Activated gamma-delta T cell (primary cell): ENCODE results near the gene EFCAB6.

Experiments
- DNase-seq: peaks from one replicate; lab custom pipeline; 2025; lab: John Stamatoyannopoulos, UW

Gene EFCAB6

DNA sequence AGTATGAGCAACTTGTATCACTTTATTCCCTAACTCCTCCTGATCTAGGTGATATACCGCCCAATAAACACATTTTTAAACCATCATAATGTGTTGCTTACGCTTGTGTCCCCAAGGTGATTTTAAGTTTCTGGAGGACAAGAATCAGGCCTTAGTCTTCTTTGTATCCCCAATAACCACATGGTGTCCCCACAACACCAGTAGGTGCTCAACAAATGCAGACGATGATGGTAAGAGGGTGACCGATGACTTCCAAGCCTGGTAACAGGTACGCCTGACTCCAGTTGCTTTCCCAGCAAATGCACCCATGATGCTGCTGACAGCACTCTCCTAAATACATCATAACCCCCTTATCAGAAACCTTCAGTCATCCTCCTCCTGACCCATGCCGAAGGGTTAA is 64.2 kb downstream of the EFCAB6 start:
- no peak for DNase-seq

GRCh38 chr22:43747058-43747457 is 65.0 kb downstream of the EFCAB6 start:
- no peak for DNase-seq

GRCh38 chr22:43745783-43746356 is 66.2 kb downstream of the EFCAB6 start:
- DNase-seq = no peak

DNA sequence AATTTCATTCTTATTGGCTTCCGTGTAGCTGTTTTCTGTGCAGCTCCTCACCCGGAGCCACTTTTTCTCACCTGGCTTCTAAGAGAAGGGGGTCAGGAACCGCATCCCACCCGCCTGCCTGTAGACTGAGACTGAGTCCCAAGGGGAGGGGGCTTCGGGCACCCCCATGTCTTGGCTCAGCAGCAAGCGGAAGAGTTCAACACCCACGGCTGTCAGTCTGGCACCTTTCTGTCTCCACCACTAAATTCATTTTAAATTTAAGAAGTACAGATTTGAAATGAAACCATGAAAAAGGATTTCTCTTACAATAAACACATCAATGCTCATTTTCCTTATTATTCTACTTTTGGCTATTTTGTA is 66.7 kb downstream of the EFCAB6 start:
- DNase-seq = no peak

DNA sequence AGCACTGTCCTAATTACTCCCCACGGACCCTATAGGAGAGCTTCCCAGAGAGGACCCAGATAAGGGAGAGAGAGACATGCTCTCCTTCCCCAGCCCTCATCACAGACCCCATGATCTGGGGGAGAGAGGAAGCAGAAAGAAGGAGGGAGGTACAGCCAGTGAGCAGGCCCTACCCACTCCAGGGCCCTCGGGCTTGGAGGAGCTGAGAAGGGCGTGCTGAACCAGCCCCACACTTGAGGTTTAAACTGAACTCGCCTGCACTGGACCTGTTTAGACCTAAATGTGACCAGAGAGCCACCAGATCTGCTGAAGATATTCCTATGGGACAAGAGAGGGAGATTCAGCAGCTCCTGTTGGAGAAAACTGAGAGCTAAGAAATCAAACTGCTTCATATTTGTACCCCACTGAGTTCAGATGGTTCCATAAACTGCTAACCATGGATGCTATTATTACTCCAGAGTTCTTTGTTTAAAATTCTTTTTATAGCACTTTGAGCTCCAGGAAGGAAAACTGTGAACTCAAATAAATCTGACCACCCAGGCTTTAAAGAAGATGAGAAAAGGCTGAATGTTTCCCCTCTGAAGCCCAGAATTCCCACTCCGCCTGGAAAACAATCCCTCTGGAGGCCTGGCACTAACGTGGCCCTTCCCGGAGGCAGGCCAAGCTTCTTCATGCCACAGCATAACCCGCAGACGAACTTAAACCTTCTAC is 67.2 kb downstream of the EFCAB6 start:
- no peak for DNase-seq

GRCh38 chr22:43743929-43744643 is 68.0 kb downstream of the EFCAB6 start:
- no peak for DNase-seq

- DNase-seq = no peak
Measured at GRCh38 chr22:43743131-43743530, 69.0 kb downstream of the EFCAB6 start.

- DNase-seq = no peak
Measured at GRCh38 chr22:43742154-43742950, 69.8 kb downstream of the EFCAB6 start.

GRCh38 chr22:43740587-43741270 is 71.4 kb downstream of the EFCAB6 start:
- no peak for DNase-seq

- DNase-seq = no peak
Measured at GRCh38 chr22:43739851-43740379, 72.2 kb downstream of the EFCAB6 start.

DNA sequence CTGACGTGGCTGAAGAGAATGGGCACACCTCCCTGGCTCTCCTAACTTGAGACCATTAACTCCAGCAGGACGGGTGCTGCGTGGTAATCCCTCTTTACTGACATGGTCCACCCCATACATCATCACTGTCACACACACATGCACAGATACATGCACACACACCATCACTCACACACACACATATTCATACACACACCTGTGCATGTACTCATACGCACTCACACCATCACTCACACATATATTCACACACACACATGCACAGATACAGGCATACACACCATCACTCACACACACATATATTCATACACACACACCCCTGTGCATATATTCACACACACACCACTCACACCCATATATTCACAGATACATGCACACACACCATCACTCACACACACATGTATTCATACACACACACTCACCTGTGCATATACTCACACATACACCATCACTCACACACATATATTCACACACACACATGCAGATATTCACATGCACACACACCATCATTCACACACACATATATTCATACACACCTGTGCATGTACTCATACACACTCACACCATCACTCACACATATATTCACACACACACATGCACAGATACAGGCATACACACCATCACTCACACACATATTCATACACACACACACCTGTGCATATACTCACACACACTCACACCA is 74.8 kb downstream of the EFCAB6 start:
- DNase-seq = no peak

- no peak for DNase-seq
Measured at GRCh38 chr22:43736651-43737050, 75.5 kb downstream of the EFCAB6 start.

DNA sequence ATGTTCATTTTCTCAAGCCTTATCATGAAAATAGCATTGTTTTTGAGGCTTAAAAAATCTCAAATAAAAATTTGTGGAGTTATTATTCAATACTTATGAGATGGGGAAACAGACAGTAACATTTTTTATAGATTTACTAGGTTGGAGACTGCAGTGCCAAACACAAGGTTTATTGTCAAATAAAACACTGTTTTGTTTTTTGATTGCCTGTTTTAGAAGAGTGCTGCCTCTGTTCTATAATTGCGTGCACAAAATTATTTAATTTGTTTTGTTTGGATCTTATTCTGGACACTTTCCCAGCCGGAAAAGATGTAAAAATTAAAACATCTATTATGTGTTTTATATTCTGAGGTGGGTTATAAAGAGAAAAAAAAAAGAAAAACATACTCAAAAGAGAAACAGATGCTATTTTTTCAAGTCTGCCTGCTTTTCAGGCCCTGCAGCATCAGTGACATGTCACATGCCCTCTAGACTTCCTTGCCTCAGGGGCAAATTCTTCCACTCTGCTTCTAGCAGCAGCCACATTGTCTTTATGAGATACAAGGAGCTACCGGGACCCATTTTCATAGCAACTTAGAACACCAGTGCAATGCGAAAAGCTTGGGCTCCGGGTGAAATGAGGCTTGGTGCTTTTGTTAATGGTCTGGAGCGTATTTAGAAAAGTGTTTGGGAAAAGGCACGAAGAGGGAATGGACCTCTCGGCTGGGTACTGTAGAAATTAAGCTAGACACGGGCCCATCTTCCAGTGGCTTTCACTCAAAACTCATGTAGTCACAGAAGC is 77.5 kb downstream of the EFCAB6 start:
- DNase-seq = no peak

DNA sequence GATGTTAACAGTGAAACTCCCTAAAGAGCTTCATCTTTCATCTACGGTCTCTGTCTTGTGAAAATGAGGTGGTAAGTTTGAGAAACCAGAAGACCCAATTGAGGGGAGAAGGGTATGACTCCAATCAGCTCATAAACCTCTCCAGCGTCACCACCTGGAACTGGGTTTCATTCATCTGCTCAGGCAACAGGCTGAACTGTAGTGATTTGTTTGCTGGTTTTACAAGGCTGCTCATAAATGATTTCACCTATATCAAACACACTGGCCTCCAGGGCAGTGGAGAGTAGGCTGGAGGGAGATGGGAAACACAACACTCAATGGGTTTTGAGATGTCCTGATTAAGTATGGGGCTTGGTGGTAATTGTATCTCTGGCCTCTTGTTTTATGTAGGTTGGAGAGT is 79.0 kb downstream of the EFCAB6 start:
- DNase-seq = no peak

- no peak for DNase-seq
Measured at GRCh38 chr22:43731988-43732387, 80.1 kb downstream of the EFCAB6 start.

GRCh38 chr22:43726964-43727543 is 85.1 kb downstream of the EFCAB6 start:
- no peak for DNase-seq

GRCh38 chr22:43726322-43726721 is 85.8 kb downstream of the EFCAB6 start:
- no peak for DNase-seq

DNA sequence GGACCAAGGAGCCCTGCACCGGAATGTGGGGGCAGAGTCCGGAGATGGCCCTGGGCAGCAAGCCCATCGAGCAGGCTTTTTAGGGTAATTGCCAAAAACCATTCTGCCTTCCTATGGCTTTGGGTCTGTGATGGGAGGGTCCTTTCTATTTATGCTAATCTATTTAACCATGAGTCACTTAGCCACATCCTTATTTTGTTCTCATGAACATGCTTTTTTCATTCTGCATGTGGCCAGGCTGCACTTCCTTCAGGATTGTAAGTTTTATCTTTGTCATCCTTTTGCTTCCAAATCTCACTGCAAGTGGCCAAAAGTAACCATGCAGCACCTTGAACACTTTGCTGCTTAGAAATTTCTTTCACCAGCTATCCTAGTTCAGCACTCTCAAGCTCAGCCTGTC is 88.3 kb downstream of the EFCAB6 start:
- no peak for DNase-seq

DNA sequence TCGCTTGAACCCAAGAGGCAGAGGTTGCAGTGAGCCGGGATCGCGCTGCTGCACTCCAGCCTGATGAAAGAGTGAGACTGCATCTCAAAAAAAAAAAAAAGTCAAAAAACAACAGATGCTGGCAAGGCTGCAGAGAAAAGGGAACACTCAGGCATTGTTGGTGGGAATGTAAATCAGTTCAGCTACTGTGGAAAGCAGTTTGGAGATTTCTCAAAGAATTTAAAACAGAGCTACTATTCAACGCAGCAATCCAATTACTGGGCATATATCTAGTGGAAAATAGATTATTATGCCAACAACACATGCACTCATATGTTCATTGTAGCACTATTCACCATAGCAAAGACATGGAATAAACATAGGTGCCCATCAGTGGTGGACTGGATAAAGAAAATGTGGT is 89.7 kb downstream of the EFCAB6 start:
- DNase-seq = no peak

GRCh38 chr22:43720716-43721115 is 91.4 kb downstream of the EFCAB6 start:
- DNase-seq = no peak
